HG03571 (cell line): ENCODE measurements around the gene GPBP1.

ENCODE experiments used
- ATAC-seq: cut with Tn5 transposase; IDR thresholded peaks from one replicate; pipeline ENCODE4 v1.9.1; 2021; ENCODE audit not compliant: unreplicated experiment

The GPBP1 gene

GRCh38 chr5:57209316-57210040, 35.6 kb downstream of the GPBP1 start:
- ATAC-seq: no peak

GRCh38 chr5:57210633-57211032, 36.8 kb downstream of the GPBP1 start:
- ATAC-seq: no peak

GRCh38 chr5:57211039-57211438, 37.2 kb downstream of the GPBP1 start:
- ATAC-seq: no peak

GRCh38 chr5:57215629-57216195, 41.9 kb downstream of the GPBP1 start:
- no peak for ATAC-seq

- ATAC-seq: no peak
Measured at GRCh38 chr5:57216714-57217113, 42.9 kb downstream of the GPBP1 start.

GRCh38 chr5:57219386-57219785, 45.5 kb downstream of the GPBP1 start:
- ATAC-seq: no peak

- ATAC-seq: peak; percentile 62
Measured at GRCh38 chr5:57221049-57221568, 47.2 kb downstream of the GPBP1 start.

GRCh38 chr5:57225553-57225952, 51.7 kb downstream of the GPBP1 start:
- no peak for ATAC-seq

GRCh38 chr5:57229313-57229712, 55.5 kb downstream of the GPBP1 start:
- ATAC-seq: no peak

- ATAC-seq: no peak
Measured at GRCh38 chr5:57231607-57232006, 57.7 kb downstream of the GPBP1 start.

- ATAC-seq: no peak
Measured at GRCh38 chr5:57232293-57233033, 58.6 kb downstream of the GPBP1 start.

- no peak for ATAC-seq
Measured at GRCh38 chr5:57243286-57244137, 69.7 kb downstream of the GPBP1 start.

GRCh38 chr5:57244331-57244730, 70.5 kb downstream of the GPBP1 start:
- no peak for ATAC-seq

- no peak for ATAC-seq
Measured at GRCh38 chr5:57246426-57246825, 72.6 kb downstream of the GPBP1 start.

- no peak for ATAC-seq
Measured at GRCh38 chr5:57247765-57248164, 73.9 kb downstream of the GPBP1 start.

GRCh38 chr5:57249265-57249874, 75.5 kb downstream of the GPBP1 start:
- ATAC-seq: no peak

GRCh38 chr5:57258052-57258451, 84.2 kb downstream of the GPBP1 start:
- no peak for ATAC-seq

- ATAC-seq: no peak
Measured at GRCh38 chr5:57258943-57259342, 85.1 kb downstream of the GPBP1 start.

- no peak for ATAC-seq
Measured at GRCh38 chr5:57259704-57260103, 85.8 kb downstream of the GPBP1 start.

GRCh38 chr5:57262541-57262940, 88.7 kb downstream of the GPBP1 start:
- no peak for ATAC-seq

- ATAC-seq: no peak
Measured at GRCh38 chr5:57267805-57268204, 93.9 kb downstream of the GPBP1 start.
